Vagina (tissue), 2 donors: ENCODE measurements around the gene APBA3.

ENCODE experiments used
- CTCF ChIP-seq, 3 experiments: fragments of 450-650 bp in 2 of 3; fragments of 200-600 bp in 1 of 3; sonication (generic) in 1 of 3; IDR thresholded peaks; one replicate each; pipeline ENCODE4 v1.5.1; 2017 to 2019; ENCODE audit warnings: antibody characterized with exemption in 3 of 3, mild to moderate bottlenecking in 2 of 3, moderate library complexity in 2 of 3
- POLR2A ChIP-seq, 2 donors: fragments of 450-650 bp; IDR thresholded peaks; one replicate each; pipeline ENCODE4 v1.6.1; 2017; ENCODE audit warnings: antibody characterized with exemption in 2 of 2, mild to moderate bottlenecking in 2 of 2, moderate library complexity in 2 of 2
- POLR2AphosphoS5 ChIP-seq, 2 donors: sonication (generic); formaldehyde crosslinking; IDR thresholded peaks; one replicate each; pipeline ENCODE4 v1.9.0; 2017; ENCODE audit warnings: antibody characterized with exemption in 2 of 2, mild to moderate bottlenecking in 2 of 2, low read depth in 1 of 2; ENCODE audit not compliant: insufficient read depth in 1 of 2

- TF ChIP-seq POLR2A (IDR thresholded peaks at IDR 0.05) (no peak), CTCF (IDR thresholded peaks at IDR 0.05) (no peak), POLR2AphosphoS5 (IDR thresholded peaks at IDR 0.05; ENCODE audit: insufficient read depth in 1 of 2, low read depth in 1 of 2) (no peak)
Observed at GRCh38 chr19:3807131-3807480, 45.6 kb upstream of the APBA3 start.
